Fibroblast of upper back skin (primary cell): ENCODE results near the gene TBATA.

Experiments
- DNase-seq: peaks from one replicate; pipeline ENCODE4 v3.0.0-alpha.2; 2013

TBATA gene

GRCh38 chr10:70785190-70785589 lies at the start of gene TBATA:
TSS of gene TBATA (minus strand) at chr10:70785377. CDS start at chr10:70783379, 1,998 bp downstream.
- DNase-seq: no peak

GRCh38 chr10:70834441-70835151 lies 49.4 kb upstream of the TBATA start:
- DNase-seq: no peak

GRCh38 chr10:70834021-70834420 lies 48.8 kb upstream of the TBATA start:
- no peak for DNase-seq

GRCh38 chr10:70833601-70834000 lies 48.4 kb upstream of the TBATA start:
- DNase-seq: no peak

- peak; percentile 95 for DNase-seq
Measured at GRCh38 chr10:70832852-70833528, 47.8 kb upstream of the TBATA start.

GRCh38 chr10:70832221-70832620 lies 47.0 kb upstream of the TBATA start:
- DNase-seq: no peak

GRCh38 chr10:70830164-70830563 lies 45.0 kb upstream of the TBATA start:
- no peak for DNase-seq

GRCh38 chr10:70829543-70829942 lies 44.4 kb upstream of the TBATA start:
- no peak for DNase-seq

- no peak for DNase-seq
Measured at GRCh38 chr10:70828923-70829322, 43.7 kb upstream of the TBATA start.

- no peak for DNase-seq
Measured at GRCh38 chr10:70827086-70827757, 42.0 kb upstream of the TBATA start.

- DNase-seq: no peak
Measured at GRCh38 chr10:70822076-70822820, 37.1 kb upstream of the TBATA start.

- DNase-seq: no peak
Measured at GRCh38 chr10:70820976-70821750, 36.0 kb upstream of the TBATA start.

GRCh38 chr10:70816220-70816894 lies 31.2 kb upstream of the TBATA start:
- DNase-seq: peak; percentile 94

GRCh38 chr10:70815504-70816219 lies 30.5 kb upstream of the TBATA start, which contains the start of gene SGPL1:
TSS of gene SGPL1 (plus strand) at chr10:70815948. CDS start at chr10:70816854, 906 bp downstream.
- DNase-seq: peak; percentile 81

GRCh38 chr10:70814126-70814525 lies 28.9 kb upstream of the TBATA start:
- no peak for DNase-seq

- no peak for DNase-seq
Measured at GRCh38 chr10:70812814-70813213, 27.6 kb upstream of the TBATA start.

- DNase-seq: no peak
Measured at GRCh38 chr10:70811881-70812280, 26.7 kb upstream of the TBATA start.

- no peak for DNase-seq
Measured at GRCh38 chr10:70810967-70811366, 25.8 kb upstream of the TBATA start.

- peak; percentile 57 for DNase-seq
Measured at GRCh38 chr10:70809726-70810125, 24.5 kb upstream of the TBATA start.

GRCh38 chr10:70809011-70809611 lies 23.9 kb upstream of the TBATA start:
- DNase-seq: peak; percentile 23

- DNase-seq: peak; percentile 43
Measured at GRCh38 chr10:70807556-70807955, 22.4 kb upstream of the TBATA start.
